Testis (tissue), 2 donors: Measurements from ENCODE around the gene KLRC2.

ENCODE experiments used
- CTCF ChIP-seq, 3 experiments: fragments of 450-650 bp in 2 of 3; fragments of 200-600 bp in 1 of 3; sonication (generic) in 1 of 3; IDR thresholded peaks; one replicate each; pipeline ENCODE4 v1.5.1; 2016 to 2019; ENCODE audit warnings: antibody characterized with exemption in 3 of 3, mild to moderate bottlenecking in 2 of 3, moderate library complexity in 1 of 3
- POLR2A ChIP-seq: fragments of 450-650 bp; IDR thresholded peaks from one replicate; pipeline ENCODE4 v1.6.1; 2017; ENCODE audit warnings: antibody characterized with exemption, mild to moderate bottlenecking, moderate library complexity

DNA sequence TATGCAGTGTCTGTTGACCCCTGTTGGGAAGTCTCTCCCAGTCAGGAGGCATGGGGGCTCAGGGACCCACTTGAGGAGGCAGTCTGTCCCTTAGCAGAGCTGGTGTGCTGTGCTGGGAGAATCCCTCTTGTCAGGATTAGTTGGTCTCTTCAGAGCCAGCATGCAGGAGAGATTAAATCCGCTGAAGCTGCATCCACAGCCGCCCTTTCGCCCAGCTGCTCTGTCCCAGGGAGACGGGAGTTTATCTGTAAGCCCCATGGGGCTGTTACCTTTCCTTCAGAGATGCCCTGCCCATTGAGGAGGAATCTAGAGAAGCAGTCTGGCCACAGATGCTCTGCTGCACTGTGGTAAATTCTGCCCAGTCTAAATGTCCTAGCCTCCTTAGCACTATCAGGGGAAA is 30.5 kb upstream of the KLRC2 start:
- TF ChIP-seq CTCF (IDR thresholded peaks at IDR 0.05), result no peak
- TF ChIP-seq POLR2A, result no peak
